Neural cell (in vitro differentiated cells): ENCODE data around the gene PPL.

Experiments used
- MXI1 ChIP-seq: fragments of 450-650 bp; conservative IDR thresholded peaks from 2 replicates; pipeline ENCODE4 v1.6.1; 2014; ENCODE audit warnings: antibody characterized with exemption, mild to moderate bottlenecking; ENCODE audit not compliant: poor library complexity, severe bottlenecking
- POLR2AphosphoS5 ChIP-seq: IDR thresholded peaks from 2 replicates; pipeline ENCODE4 v1.6.1; 2012
- TF ChIP-seq, protein P1 (sequence below): fragments of 450-650 bp; IDR thresholded peaks from 2 replicates; pipeline ENCODE4 v1.5.1; 2014; ENCODE audit warnings: antibody characterized with exemption, mild to moderate bottlenecking, moderate library complexity; ENCODE audit not compliant: poor library complexity, severe bottlenecking

DNA sequence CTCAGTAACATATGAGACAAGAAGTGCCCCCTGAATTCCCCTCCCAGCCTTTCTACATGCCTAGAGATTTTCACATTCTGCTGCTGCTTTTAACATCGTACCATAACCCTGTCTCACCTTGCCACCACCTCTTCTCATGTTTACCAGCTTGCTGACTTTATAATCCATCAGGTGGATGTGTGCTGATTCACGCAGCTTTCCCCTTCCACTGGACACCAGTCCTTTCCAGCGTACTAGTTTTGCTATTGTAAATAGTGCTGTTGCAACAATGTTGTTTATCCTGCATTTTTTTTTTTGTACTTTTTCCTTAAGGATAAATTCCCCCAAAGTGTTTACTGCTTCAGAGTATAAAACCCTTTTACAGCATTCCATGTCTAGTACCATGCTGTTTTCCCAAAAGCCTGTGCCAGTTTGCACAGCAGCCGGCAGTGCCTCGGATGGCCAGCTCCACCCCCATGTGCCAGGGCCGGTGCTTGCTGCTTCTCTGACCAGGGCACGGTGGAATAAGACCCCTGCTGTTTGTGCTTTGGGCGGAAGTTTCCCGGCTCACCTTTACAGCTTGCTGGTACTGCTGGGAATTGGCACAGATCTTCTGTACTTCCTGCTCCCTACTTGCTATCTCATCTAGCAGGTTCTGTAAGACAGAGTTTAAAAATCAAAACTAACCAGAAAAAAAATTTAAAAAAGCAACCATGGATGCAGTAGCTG, 48.4 kb downstream of the PPL start:
- TF ChIP-seq MXI1 (no peak), POLR2AphosphoS5 (no peak)
- TF ChIP-seq, protein P1, sequence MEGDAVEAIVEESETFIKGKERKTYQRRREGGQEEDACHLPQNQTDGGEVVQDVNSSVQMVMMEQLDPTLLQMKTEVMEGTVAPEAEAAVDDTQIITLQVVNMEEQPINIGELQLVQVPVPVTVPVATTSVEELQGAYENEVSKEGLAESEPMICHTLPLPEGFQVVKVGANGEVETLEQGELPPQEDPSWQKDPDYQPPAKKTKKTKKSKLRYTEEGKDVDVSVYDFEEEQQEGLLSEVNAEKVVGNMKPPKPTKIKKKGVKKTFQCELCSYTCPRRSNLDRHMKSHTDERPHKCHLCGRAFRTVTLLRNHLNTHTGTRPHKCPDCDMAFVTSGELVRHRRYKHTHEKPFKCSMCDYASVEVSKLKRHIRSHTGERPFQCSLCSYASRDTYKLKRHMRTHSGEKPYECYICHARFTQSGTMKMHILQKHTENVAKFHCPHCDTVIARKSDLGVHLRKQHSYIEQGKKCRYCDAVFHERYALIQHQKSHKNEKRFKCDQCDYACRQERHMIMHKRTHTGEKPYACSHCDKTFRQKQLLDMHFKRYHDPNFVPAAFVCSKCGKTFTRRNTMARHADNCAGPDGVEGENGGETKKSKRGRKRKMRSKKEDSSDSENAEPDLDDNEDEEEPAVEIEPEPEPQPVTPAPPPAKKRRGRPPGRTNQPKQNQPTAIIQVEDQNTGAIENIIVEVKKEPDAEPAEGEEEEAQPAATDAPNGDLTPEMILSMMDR = no peak
